Karpas-422 (cell line): ENCODE data around the gene RIMKLB. TPM values are rescaled to one million over a fixed set of nuclear protein-coding genes. Genes with fewer than 3 reads are reported as not detected.
A peak's percentile ranks its signal among the peaks of the same experiment; 100 is the strongest.

Experiments
- DNase-seq: peaks from one replicate; pipeline ENCODE4 v3.0.0-alpha.2; 2015
- H2AFZ ChIP-seq: fragments of 200-600 bp; sonication (generic); 2 replicates; pipeline ENCODE4 v1.6.1; 2014; ENCODE audit warnings: antibody characterized with exemption, low read length, mixed read lengths
- H3K27ac ChIP-seq: fragments of 200-600 bp; sonication (generic); 2 replicates; pipeline ENCODE4 v1.5.1; 2014; ENCODE audit warnings: mild to moderate bottlenecking, low read length, moderate library complexity
- H3K27me3 ChIP-seq: fragments of 200-600 bp; sonication (generic); 2 replicates; pipeline ENCODE4 v1.6.1; 2014; ENCODE audit warnings: low read length, mixed read lengths
- H3K36me3 ChIP-seq: fragments of 200-600 bp; sonication (generic); 2 replicates; pipeline ENCODE4 v1.6.1; 2014; ENCODE audit warnings: low read length, mixed read lengths; ENCODE audit not compliant: insufficient read depth
- H3K4me1 ChIP-seq: fragments of 200-600 bp; sonication (generic); 2 replicates; pipeline ENCODE4 v1.6.1; 2014; ENCODE audit warnings: mild to moderate bottlenecking, low read length, mixed read lengths
- H3K4me2 ChIP-seq: fragments of 200-600 bp; sonication (generic); 2 replicates; pipeline ENCODE4 v1.6.1; 2014; ENCODE audit warnings: low read length, low read depth, mild to moderate bottlenecking; ENCODE audit not compliant: poor library complexity, severe bottlenecking
- H3K4me3 ChIP-seq: fragments of 200-600 bp; sonication (generic); 2 replicates; pipeline ENCODE4 v1.5.1; 2014; ENCODE audit warnings: mild to moderate bottlenecking, antibody characterized with exemption, low read length, mixed read lengths
- H3K79me2 ChIP-seq: fragments of 200-600 bp; sonication (generic); 2 replicates; pipeline ENCODE4 v1.6.1; 2014; ENCODE audit warnings: mild to moderate bottlenecking, low read length, mixed read lengths
- H3K9ac ChIP-seq: fragments of 200-600 bp; sonication (generic); 2 replicates; pipeline ENCODE4 v1.6.0; 2014; ENCODE audit warnings: low read length
- H3K9me2 ChIP-seq: fragments of 200-600 bp; sonication (generic), shearing (Covaris generic); replicated peaks from 2 replicates; pipeline ENCODE4 v1.6.0; 2014; ENCODE audit warnings: mild to moderate bottlenecking, low read length, moderate library complexity; ENCODE audit not compliant: insufficient read depth
- H3K9me3 ChIP-seq: fragments of 300-700, 200-600 bp; sonication (generic); 2 replicates; pipeline ENCODE4 v1.6.1; 2014; ENCODE audit warnings: low read length, mixed read lengths
- H4K20me1 ChIP-seq: fragments of 200-600 bp; sonication (generic); 2 replicates; pipeline ENCODE4 v1.6.1; 2014; ENCODE audit warnings: mild to moderate bottlenecking, antibody characterized with exemption, low read length, low read depth; ENCODE audit not compliant: insufficient read depth
- total RNA-seq: library from RNA; depleted of rRNA; stranded (reverse); fragments of >200 nt; shearing (Covaris generic); gene quantifications from 2 replicates; pipeline ENCODE4 v1.2.3, GENCODE V29; 2014; ENCODE audit warnings: low replicate concordance

RIMKLB gene
- total RNA-seq, 1 experiment from 2014 or later: 0.89 TPM

DNA sequence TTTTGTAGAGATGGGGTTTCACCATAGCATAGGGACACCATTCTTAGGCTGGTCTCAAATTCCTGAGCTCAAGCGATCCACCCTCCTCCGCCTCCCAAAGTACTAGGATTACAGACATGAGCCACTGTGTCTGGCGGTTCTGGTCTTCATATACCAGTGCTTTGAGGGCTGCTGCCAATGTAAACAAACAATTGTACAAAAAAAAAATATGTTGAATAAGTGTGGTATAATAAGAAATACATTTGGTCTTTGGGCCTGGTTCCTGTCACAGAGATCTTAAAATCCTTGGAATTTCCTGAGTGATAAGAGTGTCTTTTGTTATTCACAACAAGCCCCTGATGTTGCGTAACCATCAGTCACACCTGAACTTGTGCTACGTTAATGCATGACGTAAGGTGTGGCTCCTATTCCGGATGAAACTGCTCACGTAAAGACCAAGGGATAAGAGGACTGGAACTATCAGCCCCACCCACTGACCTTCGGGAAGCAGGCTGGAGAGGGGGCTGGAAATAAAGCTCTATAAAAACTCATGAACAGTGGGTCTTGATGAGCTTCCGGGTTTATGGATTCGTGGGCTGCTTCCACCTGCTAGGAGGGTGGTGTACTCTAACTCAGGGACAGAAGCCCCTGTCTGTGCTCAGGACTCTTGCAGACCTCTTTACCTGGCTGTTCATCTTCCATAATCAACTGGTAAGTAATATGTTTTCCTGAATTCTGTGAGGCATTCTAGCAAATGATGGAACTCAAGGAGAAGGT, 16.5 kb upstream of the RIMKLB start:
- no peak overlapping the region for H3K4me2 ChIP-seq
- no peaks in the 10 kb centered on the region for H3K9me2 ChIP-seq
- H4K20me1 ChIP-seq: no peaks in the 10 kb centered on the region
- no peak overlapping the region for H3K4me3 ChIP-seq
- no peaks in the 10 kb centered on the region for H3K79me2 ChIP-seq
- H3K27me3 ChIP-seq: no peaks in the 10 kb centered on the region
- H3K9me3 ChIP-seq: no peaks in the 10 kb centered on the region
- no peaks in the 10 kb centered on the region for H3K4me1 ChIP-seq
- no peak overlapping the region for H3K9ac ChIP-seq
- H3K27ac ChIP-seq: no peak overlapping the region
- H2AFZ ChIP-seq: no peak overlapping the region
- H3K36me3 ChIP-seq: no peaks in the 10 kb centered on the region
- DNase-seq: no peak

- Histone ChIP-seq H3K4me3 (no peak overlapping the region), H3K27ac (no peak overlapping the region), H3K4me2 (no peak overlapping the region), H3K36me3 (no peaks in the 10 kb centered on the region), H3K27me3 (no peaks in the 10 kb centered on the region), H3K9me2 (no peaks in the 10 kb centered on the region), H3K79me2 (no peaks in the 10 kb centered on the region), H3K9me3 (no peaks in the 10 kb centered on the region), H3K4me1 (no peaks in the 10 kb centered on the region), H3K9ac (no peak overlapping the region), H2AFZ (no peak overlapping the region), H4K20me1 (no peaks in the 10 kb centered on the region)
- DNase-seq: no peak
Observed at GRCh38 chr12:8685051-8685450, 12.7 kb upstream of the RIMKLB start.

GRCh38 chr12:8687846-8688601, 9.8 kb upstream of the RIMKLB start:
- Histone ChIP-seq H3K4me2 (no peak overlapping the region), H3K4me1 (peaks cover 8% of the 10 kb centered on the region), H3K27me3 (no peaks in the 10 kb centered on the region), H4K20me1 (no peaks in the 10 kb centered on the region), H3K27ac (no peak overlapping the region), H3K9me2 (no peaks in the 10 kb centered on the region), H2AFZ (no peak overlapping the region), H3K36me3 (no peaks in the 10 kb centered on the region), H3K4me3 (no peak overlapping the region), H3K9me3 (no peaks in the 10 kb centered on the region), H3K9ac (no peak overlapping the region), H3K79me2 (no peaks in the 10 kb centered on the region)
- DNase-seq: no peak

- Histone ChIP-seq H4K20me1 (no peaks in the 10 kb centered on the region), H3K36me3 (no peaks in the 10 kb centered on the region), H3K79me2 (no peaks in the 10 kb centered on the region), H3K4me2 (no peak overlapping the region), H3K9me2 (no peaks in the 10 kb centered on the region), H2AFZ (no peak overlapping the region), H3K4me1 (peaks cover 9% of the 10 kb centered on the region), H3K9ac (no peak overlapping the region), H3K4me3 (no peak overlapping the region), H3K9me3 (no peaks in the 10 kb centered on the region), H3K27ac (no peak overlapping the region), H3K27me3 (no peaks in the 10 kb centered on the region)
- DNase-seq: no peak
Observed at GRCh38 chr12:8689681-8690080, 8.1 kb upstream of the RIMKLB start.

DNA sequence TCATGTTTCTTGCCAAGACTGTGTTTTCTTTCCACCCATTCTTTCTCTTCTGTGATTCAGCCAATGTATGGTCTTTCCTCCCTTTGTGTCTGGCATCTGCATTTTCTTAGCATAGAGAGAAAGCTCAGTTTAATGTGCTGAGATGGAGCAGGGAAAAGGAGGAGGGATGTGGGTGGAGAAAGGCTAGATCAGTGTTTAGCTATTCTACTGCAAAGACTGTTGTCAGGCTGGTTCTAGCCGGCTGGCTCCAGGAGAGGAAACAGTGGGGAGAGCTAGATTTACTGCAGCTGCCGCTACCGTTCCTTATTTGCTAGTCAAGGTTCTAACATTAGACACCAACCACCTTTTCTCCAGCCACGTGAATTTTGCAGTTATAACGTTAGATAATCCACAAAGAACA, 5.2 kb upstream of the RIMKLB start:
- H3K79me2 ChIP-seq: no peaks in the 10 kb centered on the region
- H3K27me3 ChIP-seq: no peaks in the 10 kb centered on the region
- no peak overlapping the region for H3K27ac ChIP-seq
- peak; percentile 45 for DNase-seq
- no peaks in the 10 kb centered on the region for H3K9me2 ChIP-seq
- H4K20me1 ChIP-seq: no peaks in the 10 kb centered on the region
- no peaks in the 10 kb centered on the region for H3K36me3 ChIP-seq
- no peak overlapping the region for H3K9ac ChIP-seq
- no peak overlapping the region for H3K4me2 ChIP-seq
- no peaks in the 10 kb centered on the region for H3K9me3 ChIP-seq
- no peak overlapping the region for H2AFZ ChIP-seq
- peaks cover 15% of the 10 kb centered on the region for H3K4me1 ChIP-seq
- H3K4me3 ChIP-seq: no peak overlapping the region

DNA sequence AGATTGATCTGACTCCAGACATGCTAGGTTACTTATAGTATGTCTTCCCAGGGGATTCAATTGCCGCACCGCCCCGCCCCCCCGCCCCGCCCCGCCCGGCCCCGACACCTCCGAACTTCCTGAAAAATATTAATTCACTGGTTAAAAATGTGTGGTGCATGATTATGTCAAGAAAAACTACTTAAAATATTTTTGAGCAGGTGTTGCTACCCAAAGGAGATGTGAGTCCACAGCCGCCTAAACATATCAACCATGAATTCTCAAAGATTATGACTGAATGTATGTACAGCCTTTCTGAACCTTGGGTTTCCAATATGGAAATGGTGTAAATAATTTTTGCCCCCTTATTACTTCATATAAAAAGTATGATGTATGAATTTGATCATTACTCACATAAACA, 2.7 kb upstream of the RIMKLB start:
- Histone ChIP-seq H3K27me3 (no peaks in the 10 kb centered on the region), H3K79me2 (no peaks in the 10 kb centered on the region), H2AFZ (no peak overlapping the region), H3K9me2 (no peaks in the 10 kb centered on the region), H3K4me3 (no peak overlapping the region), H3K4me1 (peaks cover 25% of the 10 kb centered on the region), H3K36me3 (no peaks in the 10 kb centered on the region), H3K9ac (no peak overlapping the region), H3K4me2 (no peak overlapping the region), H3K27ac (no peak overlapping the region), H3K9me3 (no peaks in the 10 kb centered on the region), H4K20me1 (no peaks in the 10 kb centered on the region)
- DNase-seq: no peak

DNA sequence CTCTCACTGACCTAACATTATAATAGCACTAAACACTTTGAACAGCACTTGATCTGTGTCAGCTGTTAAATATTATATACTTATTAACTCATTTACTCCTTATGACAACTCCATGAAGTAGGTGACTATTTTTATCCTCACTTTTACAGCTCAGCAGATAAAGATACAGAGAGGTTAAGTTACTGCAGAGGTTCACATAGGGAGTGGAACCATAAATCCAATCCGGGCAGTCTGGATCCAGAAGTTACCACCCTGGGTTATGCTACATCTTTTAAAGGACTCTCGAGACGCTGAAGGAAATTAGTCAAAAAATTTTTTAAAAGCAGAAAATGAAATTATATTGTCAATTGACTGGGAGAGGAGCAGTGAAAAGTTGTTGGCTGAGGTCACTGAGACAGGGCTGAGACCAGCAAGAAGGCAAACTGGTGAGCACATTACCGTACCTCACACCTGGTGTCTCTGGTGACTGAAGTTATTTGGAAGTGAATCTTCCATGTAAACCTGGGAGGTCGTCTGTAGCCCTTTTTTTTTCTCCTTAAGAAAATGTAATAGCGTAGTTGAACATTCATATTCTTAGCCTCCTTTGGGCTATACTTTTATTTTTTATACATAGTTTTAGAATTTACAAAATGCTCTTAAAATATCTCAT, 1.2 kb upstream of the RIMKLB start:
- no peaks in the 10 kb centered on the region for H3K36me3 ChIP-seq
- no peaks in the 10 kb centered on the region for H3K79me2 ChIP-seq
- no peaks in the 10 kb centered on the region for H3K9me3 ChIP-seq
- H3K4me3 ChIP-seq: no peak overlapping the region
- peak overlapping the region; percentile 78 for H3K4me2 ChIP-seq
- no peaks in the 10 kb centered on the region for H4K20me1 ChIP-seq
- H3K9me2 ChIP-seq: no peaks in the 10 kb centered on the region
- no peak for DNase-seq
- H3K27ac ChIP-seq: no peak overlapping the region
- no peaks in the 10 kb centered on the region for H3K27me3 ChIP-seq
- no peak overlapping the region for H2AFZ ChIP-seq
- no peak overlapping the region for H3K9ac ChIP-seq
- peaks cover 25% of the 10 kb centered on the region for H3K4me1 ChIP-seq

- no peaks in the 10 kb centered on the region for H4K20me1 ChIP-seq
- DNase-seq: no peak
- H2AFZ ChIP-seq: 0 out of 2 replicates have a peak overlapping the region, but pooled peaks have one; percentile 42
- no peak overlapping the region for H3K27ac ChIP-seq
- H3K36me3 ChIP-seq: no peaks in the 10 kb centered on the region
- H3K9me2 ChIP-seq: no peaks in the 10 kb centered on the region
- no peaks in the 10 kb centered on the region for H3K9me3 ChIP-seq
- H3K4me3 ChIP-seq: peak overlapping the region; percentile 48
- H3K27me3 ChIP-seq: no peaks in the 10 kb centered on the region
- H3K79me2 ChIP-seq: no peaks in the 10 kb centered on the region
- peaks cover 25% of the 10 kb centered on the region for H3K4me1 ChIP-seq
- peak overlapping the region; percentile 78 for H3K4me2 ChIP-seq
- H3K9ac ChIP-seq: peak overlapping the region; percentile 49
Observed at GRCh38 chr12:8697120-8697475, 693 bp upstream of the RIMKLB start.
